Astrocyte (in vitro differentiated cells and primary cell): ENCODE measurements around the gene MPND. TPM values are rescaled to one million over a fixed set of nuclear protein-coding genes. Genes with fewer than 3 reads are reported as not detected.

Experiments used
- DNase-seq: peaks from one replicate; pipeline ENCODE4 v3.0.0-alpha.2; 2010; ENCODE audit warnings: low read depth
- FAIRE-seq: peaks from 2 replicates; lab custom pipeline; 2011; peaks lifted over from hg19 to GRCh38; lab: Jason Lieb, UNC
- H2AFZ ChIP-seq: 2 replicates; pipeline ENCODE4 v1.6.0; 2012; ENCODE audit warnings: low read depth, low read length, inconsistent platforms
- H3K27ac ChIP-seq: 2 replicates; pipeline ENCODE4 v1.5.1; 2011; ENCODE audit warnings: low read depth, low read length, inconsistent platforms
- H3K27me3 ChIP-seq: 2 replicates; pipeline ENCODE4 v1.6.0; 2011; ENCODE audit warnings: low read length, inconsistent platforms; ENCODE audit not compliant: insufficient read depth
- H3K36me3 ChIP-seq: 2 replicates; pipeline ENCODE4 v1.5.1; 2011; ENCODE audit warnings: low read length, inconsistent platforms; ENCODE audit not compliant: insufficient read depth
- H3K4me1 ChIP-seq: 2 replicates; pipeline ENCODE4 v1.5.1; 2011; ENCODE audit warnings: low read length, inconsistent platforms; ENCODE audit not compliant: insufficient read depth
- H3K4me2 ChIP-seq: 2 replicates; pipeline ENCODE4 v1.6.0; 2012; ENCODE audit warnings: low read length, inconsistent platforms
- H3K4me3 ChIP-seq: 2 replicates; pipeline ENCODE4 v1.5.1; 2011; ENCODE audit warnings: low read depth, mild to moderate bottlenecking, low read length, inconsistent platforms; ENCODE audit not compliant: insufficient read depth
- H3K79me2 ChIP-seq: 2 replicates; pipeline ENCODE4 v1.6.0; 2012; ENCODE audit warnings: mild to moderate bottlenecking, low read length, inconsistent platforms; ENCODE audit not compliant: insufficient read depth
- H3K9ac ChIP-seq: 2 replicates; pipeline ENCODE4 v1.6.0; 2012; ENCODE audit warnings: mild to moderate bottlenecking, low read length, inconsistent platforms
- H3K9me3 ChIP-seq: 2 replicates; pipeline ENCODE4 v1.5.1; 2012; ENCODE audit warnings: low read depth, mild to moderate bottlenecking, low read length, inconsistent platforms; ENCODE audit not compliant: insufficient read depth
- H4K20me1 ChIP-seq: 2 replicates; pipeline ENCODE4 v1.6.0; 2012; ENCODE audit warnings: low read length, inconsistent platforms; ENCODE audit not compliant: insufficient read depth
- H3K27ac Mint-ChIP-seq: one replicate; pipeline ENCODE4 v1.8.0; 2021; ENCODE audit warnings: mild to moderate bottlenecking, mixed read lengths; ENCODE audit not compliant: unreplicated experiment
- H3K27me3 Mint-ChIP-seq: one replicate; pipeline ENCODE4 v1.8.0; 2021; ENCODE audit warnings: low read depth, mixed read lengths; ENCODE audit not compliant: unreplicated experiment
- H3K36me3 Mint-ChIP-seq: one replicate; pipeline ENCODE4 v1.8.0; 2021; ENCODE audit warnings: low read depth, mixed read lengths; ENCODE audit not compliant: unreplicated experiment
- H3K4me1 Mint-ChIP-seq: one replicate; pipeline ENCODE4 v1.8.0; 2021; ENCODE audit warnings: low read depth, mixed read lengths; ENCODE audit not compliant: unreplicated experiment
- H3K4me3 Mint-ChIP-seq: one replicate; pipeline ENCODE4 v1.8.0; 2021; ENCODE audit warnings: mild to moderate bottlenecking, moderate library complexity, mixed read lengths; ENCODE audit not compliant: unreplicated experiment
- H3K9me3 Mint-ChIP-seq: one replicate; pipeline ENCODE4 v1.8.0; 2021; ENCODE audit warnings: mild to moderate bottlenecking, mixed read lengths; ENCODE audit not compliant: unreplicated experiment
- CTCF ChIP-seq: IDR thresholded peaks from 2 replicates; pipeline ENCODE4 v1.5.1; 2011; ENCODE audit warnings: low read depth, mild to moderate bottlenecking, inconsistent platforms, low read length, moderate library complexity; ENCODE audit not compliant: insufficient read depth
- EZH2 ChIP-seq: IDR thresholded peaks from 2 replicates; pipeline ENCODE4 v1.6.1; 2012; ENCODE audit warnings: mild to moderate bottlenecking, low read length, inconsistent platforms; ENCODE audit not compliant: insufficient read depth
- total RNA-seq: library from RNA; stranded (reverse); gene quantifications from 2 replicates; pipeline ENCODE4 v1.2.1, GENCODE V29; 2021

MPND gene
- total RNA-seq, 1 donor from 2014 or later = 14.7 TPM

- no peak within 1 kb of the TSS for H3K27ac ChIP-seq
- no peaks in the 10 kb centered on the region for H4K20me1 ChIP-seq
- H3K9me3 ChIP-seq = no peaks in the 10 kb centered on the region
- FAIRE-seq (no peak), DNase-seq (no peak)
- H3K4me1 Mint-ChIP-seq = peaks cover 2% of the 10 kb centered on the region
- H3K27ac Mint-ChIP-seq = peak within 1 kb of the TSS; percentile 41
- H3K9me3 Mint-ChIP-seq = no peaks in the 10 kb centered on the region
- H3K27me3 ChIP-seq = no peaks in the 10 kb centered on the region
- H3K79me2 ChIP-seq = no peaks in the 10 kb centered on the region
- peak within 1 kb of the TSS; percentile 76 for H2AFZ ChIP-seq
- H3K4me2 ChIP-seq = peak within 1 kb of the TSS; percentile 80
- no peak within 1 kb of the TSS for H3K4me3 ChIP-seq
- H3K4me3 Mint-ChIP-seq = peak within 1 kb of the TSS; percentile 81
- no peak within 1 kb of the TSS for H3K9ac ChIP-seq
- H3K36me3 ChIP-seq = no peaks in the 10 kb centered on the region
- H3K4me1 ChIP-seq = no peaks in the 10 kb centered on the region
- TF ChIP-seq EZH2 (no peak), CTCF (no peak)
- peaks cover 2% of the 10 kb centered on the region for H3K36me3 Mint-ChIP-seq
- peaks cover 6% of the 10 kb centered on the region for H3K27me3 Mint-ChIP-seq
These were observed 38.7 kb upstream of the MPND start, which contains the start of gene FSD1 for GRCh38 chr19:4304538-4305256. FSD1 (plus strand) TSS chr19:4304598; CDS start chr19:4304747, 149 bp downstream.

GRCh38 chr19:4305257-4305612, 38.1 kb upstream of the MPND start:
- no peaks in the 10 kb centered on the region for H3K79me2 ChIP-seq
- H3K4me3 ChIP-seq = no peak overlapping the region
- DNase-seq (no peak), FAIRE-seq (no peak)
- H3K27me3 Mint-ChIP-seq = peaks cover 6% of the 10 kb centered on the region
- H3K27ac Mint-ChIP-seq = no peak overlapping the region
- no peaks in the 10 kb centered on the region for H3K9me3 ChIP-seq
- H3K4me1 Mint-ChIP-seq = peaks cover 2% of the 10 kb centered on the region
- no peak overlapping the region for H3K4me2 ChIP-seq
- H3K27me3 ChIP-seq = no peaks in the 10 kb centered on the region
- peaks cover 2% of the 10 kb centered on the region for H3K36me3 Mint-ChIP-seq
- H3K27ac ChIP-seq = no peak overlapping the region
- no peaks in the 10 kb centered on the region for H3K36me3 ChIP-seq
- H4K20me1 ChIP-seq = no peaks in the 10 kb centered on the region
- H3K9me3 Mint-ChIP-seq = no peaks in the 10 kb centered on the region
- H2AFZ ChIP-seq = no peak overlapping the region
- H3K4me3 Mint-ChIP-seq = peak overlapping the region; percentile 58
- no peak overlapping the region for H3K9ac ChIP-seq
- TF ChIP-seq EZH2 = no peak
- H3K4me1 ChIP-seq = no peaks in the 10 kb centered on the region

- H3K27ac Mint-ChIP-seq = no peak overlapping the region
- Histone ChIP-seq H3K79me2 (no peaks in the 10 kb centered on the region), H3K4me3 (no peak overlapping the region), H4K20me1 (no peaks in the 10 kb centered on the region), H3K4me1 (no peaks in the 10 kb centered on the region), H2AFZ (no peak overlapping the region), H3K4me2 (no peak overlapping the region), H3K27me3 (no peaks in the 10 kb centered on the region), H3K9ac (no peak overlapping the region), H3K27ac (no peak overlapping the region), H3K36me3 (no peaks in the 10 kb centered on the region), H3K9me3 (no peaks in the 10 kb centered on the region)
- peaks cover 2% of the 10 kb centered on the region for H3K4me1 Mint-ChIP-seq
- H3K9me3 Mint-ChIP-seq = no peaks in the 10 kb centered on the region
- peaks cover 2% of the 10 kb centered on the region for H3K36me3 Mint-ChIP-seq
- no peak for FAIRE-seq
- DNase-seq = no peak
- H3K27me3 Mint-ChIP-seq = peaks cover 6% of the 10 kb centered on the region
- peak overlapping the region; percentile 58 for H3K4me3 Mint-ChIP-seq
- TF ChIP-seq EZH2 (no peak), CTCF (no peak)
These were observed 37.7 kb upstream of the MPND start for GRCh38 chr19:4305659-4306058.
